GM23338 (cell line): ENCODE data around the gene TMEM169. TPM values are rescaled to one million over a fixed set of nuclear protein-coding genes. Genes with fewer than 3 reads are reported as not detected.

ENCODE experiments used
- ATAC-seq: fragments of 200-7000 bp; cut with Tn5 transposase; 3 replicates; pipeline ENCODE4 v1.9.1; 2020
- DNase-seq: peaks from one replicate; pipeline ENCODE4 v3.0.0-alpha.2; 2015; ENCODE audit warnings: low spot score
- H2AFZ ChIP-seq: fragments of 200-600 bp; sonication (generic); 2 replicates; pipeline ENCODE4 v1.8.0; 2016; ENCODE audit warnings: antibody characterized with exemption, mild to moderate bottlenecking, moderate library complexity
- H3F3A ChIP-seq: fragments of 200-600 bp; sonication (generic); replicated peaks from 2 replicates; pipeline ENCODE4 v1.8.0; 2017; ENCODE audit warnings: antibody characterized with exemption, mixed run types, low read depth
- H3K27ac ChIP-seq: fragments of 200-600 bp; sonication (generic); 2 replicates; pipeline ENCODE4 v1.6.1; 2016; ENCODE audit warnings: low read depth
- H3K27me3 ChIP-seq: fragments of 200-600 bp; sonication (generic); 2 replicates; pipeline ENCODE4 v1.8.0; 2016; ENCODE audit warnings: mild to moderate bottlenecking, mixed run types, moderate library complexity; ENCODE audit not compliant: insufficient read depth
- H3K36me3 ChIP-seq: fragments of 200-600 bp; sonication (generic); 2 replicates; pipeline ENCODE4 v1.8.0; 2016; ENCODE audit warnings: mild to moderate bottlenecking; ENCODE audit not compliant: insufficient read depth
- H3K4me1 ChIP-seq: fragments of 200-600 bp; sonication (generic); 2 replicates; pipeline ENCODE4 v1.8.0; 2016; ENCODE audit warnings: mild to moderate bottlenecking, moderate library complexity; ENCODE audit not compliant: insufficient read depth
- H3K4me2 ChIP-seq: fragments of 200-600 bp; sonication (generic); 2 replicates; pipeline ENCODE4 v1.7.1; 2017; ENCODE audit warnings: mixed run types
- H3K4me3 ChIP-seq: fragments of 200-600 bp; sonication (generic); 2 replicates; pipeline ENCODE4 v1.6.1; 2016; ENCODE audit warnings: mixed run types
- H3K79me2 ChIP-seq: fragments of 200-600 bp; sonication (generic); replicated peaks from 2 replicates; pipeline ENCODE4 v1.8.0; 2017; ENCODE audit warnings: mild to moderate bottlenecking; ENCODE audit not compliant: insufficient read depth
- H3K9me2 ChIP-seq: fragments of 200-600 bp; sonication (generic); 2 replicates; pipeline ENCODE4 v1.8.0; 2017; ENCODE audit not compliant: insufficient read depth
- H4K20me1 ChIP-seq: fragments of 200-600 bp; sonication (generic); replicated peaks from 2 replicates; pipeline ENCODE4 v1.8.0; 2017; ENCODE audit warnings: mild to moderate bottlenecking; ENCODE audit not compliant: insufficient read depth
- H3K27ac Mint-ChIP-seq: 2 replicates; pipeline ENCODE4 v1.8.0; 2020; ENCODE audit warnings: inconsistent platforms, mild to moderate bottlenecking, moderate library complexity, mixed read lengths
- H3K27me3 Mint-ChIP-seq: 3 replicates; pipeline ENCODE4 v1.8.0; 2022; ENCODE audit warnings: low read depth, mild to moderate bottlenecking, moderate library complexity, mixed read lengths, inconsistent platforms; ENCODE audit not compliant: insufficient read depth, poor library complexity
- H3K36me3 Mint-ChIP-seq: 3 replicates; pipeline ENCODE4 v1.8.0; 2021; ENCODE audit warnings: low read depth, mild to moderate bottlenecking, inconsistent platforms, moderate library complexity, mixed read lengths
- H3K4me1 Mint-ChIP-seq: 3 replicates; pipeline ENCODE4 v1.8.0; 2020; ENCODE audit warnings: mild to moderate bottlenecking, inconsistent platforms, mixed read lengths
- H3K4me3 Mint-ChIP-seq: 3 replicates; pipeline ENCODE4 v1.8.0; 2021; ENCODE audit warnings: moderate library complexity, mild to moderate bottlenecking, inconsistent platforms, mixed read lengths
- H3K9me3 Mint-ChIP-seq: 3 replicates; pipeline ENCODE4 v1.8.0; 2020; ENCODE audit warnings: moderate library complexity, mild to moderate bottlenecking, inconsistent platforms, mixed read lengths
- CREB1 ChIP-seq: fragments of 250-450 bp; sonication (Bioruptor Pico); IDR thresholded peaks from 2 replicates; pipeline ENCODE4 v1.5.0; 2020; ENCODE audit warnings: low read depth, mild to moderate bottlenecking, moderate library complexity
- CTCF ChIP-seq, 2 experiments: fragments of 200-600 bp in 1 of 2; sonication (generic) in 1 of 2; conservative IDR thresholded peaks; 2 replicates each; pipeline versions ENCODE4 v1.5.1 to v1.6.1; 2016 to 2017; ENCODE audit warnings: antibody characterized with exemption in 2 of 2, low read depth in 2 of 2, mild to moderate bottlenecking in 2 of 2, moderate library complexity in 1 of 2
- ETS1 ChIP-seq: IDR thresholded peaks from 2 replicates; pipeline ENCODE4 v1.6.1; 2016; ENCODE audit warnings: antibody characterized with exemption
- EZH2phosphoT487 ChIP-seq: fragments of 200-600 bp; sonication (generic); IDR thresholded peaks from one replicate; pipeline ENCODE4 v1.8.1; 2018; ENCODE audit warnings: antibody characterized with exemption; ENCODE audit not compliant: unreplicated experiment
- JUNB ChIP-seq: IDR thresholded peaks from one replicate; pipeline ENCODE4 v1.6.1; 2016; ENCODE audit warnings: antibody characterized with exemption; ENCODE audit not compliant: unreplicated experiment
- NANOG ChIP-seq: IDR thresholded peaks from 2 replicates; pipeline ENCODE4 v1.6.1; 2016; ENCODE audit warnings: antibody characterized with exemption, borderline replicate concordance
- POLR2AphosphoS5 ChIP-seq: IDR thresholded peaks from 2 replicates; pipeline ENCODE4 v1.6.1; 2016; ENCODE audit warnings: antibody characterized with exemption, low read depth
- REST ChIP-seq: IDR thresholded peaks from one replicate; pipeline ENCODE4 v1.6.1; 2018; ENCODE audit warnings: antibody characterized with exemption; ENCODE audit not compliant: unreplicated experiment
- STAT1 ChIP-seq: IDR thresholded peaks from one replicate; pipeline ENCODE4 v1.6.1; 2016; ENCODE audit warnings: antibody characterized with exemption; ENCODE audit not compliant: unreplicated experiment
- ZNF114 ChIP-seq: fragments of 250-450 bp; sonication (Bioruptor Pico); IDR thresholded peaks from 2 replicates; pipeline ENCODE4 v1.5.0; 2020; ENCODE audit warnings: mild to moderate bottlenecking, moderate library complexity
- ZNF331 ChIP-seq: fragments of 250-450 bp; sonication (Bioruptor Pico); IDR thresholded peaks from 2 replicates; pipeline ENCODE4 v1.5.0; 2020; ENCODE audit warnings: low read depth, mild to moderate bottlenecking, moderate library complexity
- polyA plus RNA-seq: library from polyadenylated mRNA; unstranded; fragments of >200 nt; fragmentation: Nextera tagmentation; extraction: Ambion mirVana; gene quantifications from 2 replicates; pipeline ENCODE4 v1.2.1, GENCODE V29; 2016
- total RNA-seq: library from RNA; depleted of rRNA; stranded (reverse); fragments of >200 nt; shearing (Covaris generic); gene quantifications from 2 replicates; pipeline ENCODE4 v1.2.3, GENCODE V29; 2014

Gene TMEM169
- total and polyA plus RNA-seq, 2 experiments from 2014 or later: 1.4 to 3.9 TPM

- TF ChIP-seq ETS1 (no peak), CREB1 (no peak), ZNF114 (CRISPR knock-in tag) (no peak), EZH2phosphoT487 (no peak), NANOG (0 out of 2 replicates have a peak, but pooled peaks have one; percentile 5)
Measured at GRCh38 chr2:216114714-216115531, 33.2 kb downstream of the TMEM169 start (continued).

DNA sequence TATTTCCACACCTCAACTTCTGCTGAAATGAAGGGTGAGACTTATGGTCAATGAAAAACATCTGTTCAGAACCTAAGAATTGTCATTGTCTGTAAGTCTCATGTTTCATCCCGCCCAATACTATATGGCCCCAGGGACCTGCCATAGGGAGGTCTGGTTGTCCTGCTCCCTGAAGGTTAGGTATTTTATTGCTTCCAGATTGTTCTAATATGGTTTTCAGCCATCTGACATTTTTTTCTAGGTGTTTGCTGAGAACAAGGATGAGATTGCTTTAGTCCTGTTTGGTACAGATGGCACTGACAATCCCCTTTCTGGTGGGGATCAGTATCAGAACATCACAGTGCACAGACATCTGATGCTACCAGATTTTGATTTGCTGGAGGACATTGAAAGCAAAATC is 34.7 kb downstream of the TMEM169 start:
- peaks cover 12% of the 10 kb centered on the region; the same call in 1 of the 2 replicates for H4K20me1 ChIP-seq
- Mint-ChIP-seq H3K27me3 (peaks cover 11% of the 10 kb centered on the region), H3K9me3 (no peaks in the 10 kb centered on the region; the same call in 2 of the 3 replicates), H3K27ac (peak overlapping the region; percentile 86), H3K4me1 (peaks cover 37% of the 10 kb centered on the region), H3K36me3 (peaks cover 99% of the 10 kb centered on the region), H3K4me3 (no peak overlapping the region)
- peaks cover 30% of the 10 kb centered on the region for H3F3A ChIP-seq
- H3K4me1 ChIP-seq: peaks cover 7% of the 10 kb centered on the region
- DNase-seq: no peak
- peaks cover 82% of the 10 kb centered on the region for H3K79me2 ChIP-seq
- H3K9me2 ChIP-seq: no peaks in the 10 kb centered on the region
- no peaks in the 10 kb centered on the region for H3K27me3 ChIP-seq
- no peak overlapping the region for H3K4me2 ChIP-seq
- no peak overlapping the region for H3K4me3 ChIP-seq
- no peak for ATAC-seq
- peaks cover 86% of the 10 kb centered on the region for H3K36me3 ChIP-seq
- H3K27ac ChIP-seq: peak overlapping the region; percentile 92
- no peak overlapping the region for H2AFZ ChIP-seq
- no peak for TF ChIP-seq CTCF (conservative IDR thresholded peaks at IDR 0.05; ENCODE audit: low read depth in 2 of 2)
- TF ChIP-seq ZNF331 (CRISPR knock-in tag): no peak
- no peak for TF ChIP-seq NANOG
- no peak for TF ChIP-seq ZNF114 (CRISPR knock-in tag)
- TF ChIP-seq REST: no peak
- no peak for TF ChIP-seq STAT1
- TF ChIP-seq POLR2AphosphoS5: no peak
- no peak for TF ChIP-seq JUNB
- no peak for TF ChIP-seq EZH2phosphoT487
- TF ChIP-seq CREB1: no peak
